Amygdala (tissue), 56 donors: ENCODE measurements around the gene EXD3.
A peak's percentile ranks its signal among the peaks of the same experiment; 100 is the strongest.
"Not testable (repeated sequence)": the region's sequence is repeated elsewhere in the genome, so short reads cannot be mapped to it uniquely, and the experiment has no call there.

Experiments
- DNase-seq, 56 donors: peaks; one replicate each; lab custom pipeline; 2025; lab: John Stamatoyannopoulos, UW

EXD3 gene

GRCh38 chr9:137327641-137328550, 95.1 kb downstream of the EXD3 start:
- not testable (repeated sequence) for DNase-seq

GRCh38 chr9:137326445-137327065, 96.4 kb downstream of the EXD3 start:
- DNase-seq = no peak

GRCh38 chr9:137325799-137326198, 97.2 kb downstream of the EXD3 start:
- no peak for DNase-seq

GRCh38 chr9:137325124-137325523, 97.8 kb downstream of the EXD3 start:
- DNase-seq = no peak

GRCh38 chr9:137323531-137324331, 99.2 kb downstream of the EXD3 start:
- DNase-seq = no peak

- no peak for DNase-seq
Observed at GRCh38 chr9:137321726-137322361, 101.1 kb downstream of the EXD3 start.

GRCh38 chr9:137320555-137321384, 102.2 kb downstream of the EXD3 start:
- DNase-seq = no peak

- DNase-seq = no peak
Observed at GRCh38 chr9:137319739-137320551, 103.0 kb downstream of the EXD3 start.

GRCh38 chr9:137319011-137319738, 103.8 kb downstream of the EXD3 start:
- DNase-seq = peak in 40 of 56 donors; percentile 9 to 86 (median 65)

GRCh38 chr9:137318602-137319001, 104.4 kb downstream of the EXD3 start:
- no peak for DNase-seq

GRCh38 chr9:137317718-137318511, 105.0 kb downstream of the EXD3 start:
- DNase-seq = no peak

GRCh38 chr9:137317021-137317717, 105.8 kb downstream of the EXD3 start:
- no peak for DNase-seq

- DNase-seq = peak in 3 of 56 donors; percentile 28 to 57 (median 49)
Observed at GRCh38 chr9:137316012-137316981, 106.7 kb downstream of the EXD3 start.

- DNase-seq = no peak
Observed at GRCh38 chr9:137315581-137316011, 107.4 kb downstream of the EXD3 start.
